ENCODE results near the gene CCDC40. TPM values are rescaled to one million over a fixed set of nuclear protein-coding genes. Genes with fewer than 3 reads are reported as not detected.

Gene CCDC40
- total RNA-seq, 4 donors from 2014 or later = 3.5 to 8.8 (median 5.3) TPM

DNA sequence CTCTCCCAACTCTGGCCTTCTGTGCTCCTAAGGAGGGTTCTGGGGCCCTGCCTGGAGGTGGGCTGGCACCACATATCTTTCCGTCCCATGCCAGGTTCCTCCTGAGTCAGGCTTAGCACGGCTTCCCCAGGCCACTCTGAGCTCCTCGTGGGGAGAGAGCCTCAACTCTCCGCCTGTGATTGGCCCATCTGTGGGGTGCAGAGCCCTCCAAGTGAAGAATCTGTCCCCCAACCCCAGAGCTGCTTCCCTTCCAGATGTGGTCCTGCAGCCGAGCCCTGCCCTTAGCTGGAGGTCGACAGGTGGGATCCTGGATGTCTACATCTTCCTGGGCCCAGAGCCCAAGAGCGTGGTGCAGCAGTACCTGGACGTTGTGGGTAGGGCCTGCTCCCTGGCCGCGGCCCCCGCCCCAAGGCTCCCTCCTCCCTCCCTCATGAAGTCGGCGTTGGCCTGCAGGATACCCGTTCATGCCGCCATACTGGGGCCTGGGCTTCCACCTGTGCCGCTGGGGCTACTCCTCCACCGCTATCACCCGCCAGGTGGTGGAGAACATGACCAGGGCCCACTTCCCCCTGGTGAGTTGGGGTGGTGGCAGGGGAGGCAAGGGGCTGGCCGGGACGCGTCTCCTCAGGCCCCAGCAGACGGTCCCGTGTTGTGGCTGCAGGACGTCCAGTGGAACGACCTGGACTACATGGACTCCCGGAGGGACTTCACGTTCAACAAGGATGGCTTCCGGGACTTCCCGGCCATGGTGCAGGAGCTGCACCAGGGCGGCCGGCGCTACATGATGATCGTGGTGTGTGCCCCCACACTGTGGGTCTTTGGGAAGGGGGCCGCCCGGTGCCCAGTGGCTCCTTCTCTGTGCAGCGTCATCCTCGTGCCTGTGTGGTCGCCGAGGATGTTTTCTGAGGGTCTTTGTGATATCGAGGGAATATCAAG, 71.9 kb downstream of the CCDC40 start:
- TF ChIP-seq, protein P1, sequence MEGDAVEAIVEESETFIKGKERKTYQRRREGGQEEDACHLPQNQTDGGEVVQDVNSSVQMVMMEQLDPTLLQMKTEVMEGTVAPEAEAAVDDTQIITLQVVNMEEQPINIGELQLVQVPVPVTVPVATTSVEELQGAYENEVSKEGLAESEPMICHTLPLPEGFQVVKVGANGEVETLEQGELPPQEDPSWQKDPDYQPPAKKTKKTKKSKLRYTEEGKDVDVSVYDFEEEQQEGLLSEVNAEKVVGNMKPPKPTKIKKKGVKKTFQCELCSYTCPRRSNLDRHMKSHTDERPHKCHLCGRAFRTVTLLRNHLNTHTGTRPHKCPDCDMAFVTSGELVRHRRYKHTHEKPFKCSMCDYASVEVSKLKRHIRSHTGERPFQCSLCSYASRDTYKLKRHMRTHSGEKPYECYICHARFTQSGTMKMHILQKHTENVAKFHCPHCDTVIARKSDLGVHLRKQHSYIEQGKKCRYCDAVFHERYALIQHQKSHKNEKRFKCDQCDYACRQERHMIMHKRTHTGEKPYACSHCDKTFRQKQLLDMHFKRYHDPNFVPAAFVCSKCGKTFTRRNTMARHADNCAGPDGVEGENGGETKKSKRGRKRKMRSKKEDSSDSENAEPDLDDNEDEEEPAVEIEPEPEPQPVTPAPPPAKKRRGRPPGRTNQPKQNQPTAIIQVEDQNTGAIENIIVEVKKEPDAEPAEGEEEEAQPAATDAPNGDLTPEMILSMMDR (IDR thresholded peaks at IDR 0.05) = no peak
- no peak for DNase-seq (ENCODE audit: low spot score)
- no peak for ATAC-seq (ENCODE audit: low FRiP score)

GRCh38 chr17:80109066-80109660, 72.7 kb downstream of the CCDC40 start:
- TF ChIP-seq, protein P1 (IDR thresholded peaks at IDR 0.05) = no peak
- DNase-seq (ENCODE audit: low spot score) (no peak), ATAC-seq (ENCODE audit: low FRiP score) (no peak)

GRCh38 chr17:80109713-80110446, 73.4 kb downstream of the CCDC40 start:
- ATAC-seq (ENCODE audit: low FRiP score) (no peak), DNase-seq (ENCODE audit: low spot score) (no peak)
- TF ChIP-seq, protein P1 (IDR thresholded peaks at IDR 0.05) = no peak

- TF ChIP-seq, protein P1 (IDR thresholded peaks at IDR 0.05) = no peak
- DNase-seq (ENCODE audit: low spot score) (no peak), ATAC-seq (ENCODE audit: low FRiP score) (no peak)
These were observed 74.0 kb downstream of the CCDC40 start for GRCh38 chr17:80110447-80110812.

DNA sequence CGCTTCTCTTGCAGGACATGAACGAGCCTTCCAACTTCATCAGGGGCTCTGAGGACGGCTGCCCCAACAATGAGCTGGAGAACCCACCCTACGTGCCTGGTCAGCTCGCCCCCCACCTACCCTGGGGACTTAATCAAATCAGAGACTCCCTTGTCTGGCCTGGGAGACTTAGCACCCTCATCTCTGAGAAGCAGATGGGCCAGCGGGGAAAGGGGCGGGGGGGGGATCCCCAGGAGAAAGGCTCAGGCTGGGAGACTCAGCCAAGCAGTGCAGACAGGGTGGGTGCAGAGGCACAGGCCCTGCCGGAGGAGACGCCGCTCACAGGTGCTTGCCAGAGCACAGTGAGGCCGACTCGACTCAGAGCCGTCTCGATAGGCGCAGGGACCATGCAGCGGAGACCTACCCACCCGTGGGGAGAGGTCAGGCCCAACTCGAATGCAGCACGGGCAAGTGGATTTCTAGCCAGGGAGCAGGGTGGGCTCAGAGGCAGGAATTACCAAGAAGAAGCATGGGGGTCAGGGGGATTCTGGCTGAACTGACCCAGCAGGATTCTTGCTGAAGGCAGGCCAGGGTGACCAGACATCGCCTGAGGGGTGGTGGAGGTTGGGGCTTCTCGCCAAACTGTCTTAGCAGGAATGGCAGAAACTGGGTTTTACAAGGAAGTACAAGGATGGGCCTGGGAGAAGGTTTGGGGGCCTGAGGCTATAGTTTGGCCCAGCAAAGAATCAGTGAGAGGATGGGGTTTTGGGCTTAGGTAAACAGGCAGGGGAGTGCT, 74.7 kb downstream of the CCDC40 start:
- ATAC-seq (ENCODE audit: low FRiP score) (no peak), DNase-seq (ENCODE audit: low spot score) (no peak)
- TF ChIP-seq, protein P1 (IDR thresholded peaks at IDR 0.05) = no peak

DNA sequence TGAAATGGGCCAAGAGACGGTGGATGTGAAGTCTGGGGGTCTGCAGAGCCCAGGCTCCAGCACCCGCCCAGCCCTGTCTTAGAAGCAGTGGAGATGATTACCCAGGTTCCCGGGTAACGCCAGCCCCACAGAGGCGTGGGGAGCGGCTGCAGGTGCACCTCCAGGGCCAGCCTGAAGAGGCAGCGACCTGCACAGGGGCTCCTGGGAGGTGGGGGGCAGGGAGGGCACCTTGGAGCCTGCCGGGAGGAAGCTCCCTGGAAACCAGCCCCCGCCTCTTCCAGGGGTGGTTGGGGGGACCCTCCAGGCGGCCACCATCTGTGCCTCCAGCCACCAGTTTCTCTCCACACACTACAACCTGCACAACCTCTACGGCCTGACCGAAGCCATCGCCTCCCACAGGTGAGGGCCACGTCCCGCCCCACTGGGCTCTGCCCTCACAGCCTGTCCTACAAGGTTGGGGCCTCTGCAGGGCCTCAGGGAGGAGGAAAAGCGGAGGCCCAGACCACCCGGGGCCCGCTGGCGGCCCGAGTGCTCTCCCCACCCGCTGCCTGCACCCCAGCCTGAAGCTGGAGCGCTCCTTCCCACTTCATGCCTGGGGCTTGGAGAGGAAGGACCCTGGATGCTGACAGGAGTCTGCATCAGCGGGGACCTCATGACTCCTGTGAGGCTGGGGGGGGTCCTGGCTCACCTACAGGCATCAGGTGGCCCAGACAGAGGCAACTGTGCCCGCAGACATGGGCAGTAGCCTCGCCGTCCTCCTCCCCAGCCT, 75.4 kb downstream of the CCDC40 start:
- no peak for DNase-seq (ENCODE audit: low spot score)
- ATAC-seq (ENCODE audit: low FRiP score) = no peak
- TF ChIP-seq, protein P1 (IDR thresholded peaks at IDR 0.05) = no peak
